H1 (cell line): ENCODE results near the gene NFATC1. TPM values are rescaled to one million over a fixed set of nuclear protein-coding genes. Genes with fewer than 3 reads are reported as not detected.

Experiments
- CHD7 ChIP-seq: fragments of 300-600 bp; sonication (generic); IDR thresholded peaks from 2 replicates; pipeline ENCODE4 v1.7.1; 2012; ENCODE audit warnings: low read length, moderate library complexity, mild to moderate bottlenecking, inconsistent platforms; ENCODE audit not compliant: insufficient replicate concordance
- GABPA ChIP-seq: IDR thresholded peaks from 2 replicates; pipeline ENCODE4 v1.6.1; 2011; ENCODE audit warnings: mild to moderate bottlenecking, low read length, moderate library complexity, borderline replicate concordance; ENCODE audit not compliant: insufficient read depth
- polyA plus RNA-seq, 7 experiments: library from polyadenylated mRNA; depleted of rRNA in 3 of 7; stranded (reverse) in 5 of 7; unstranded in 2 of 7; fragments of >200 nt in 5 of 7; fragments of 200-250 nt in 2 of 7; gene quantifications; 1 replicate in 5 of 7; 2 replicates in 1 of 7; 4 replicates in 1 of 7; pipeline versions ENCODE4 v1.2.1 to v1.2.3, GENCODE V29; 2011 to 2013; ENCODE audit warnings: missing spikeins in 2 of 7, mixed read lengths in 2 of 7
- total RNA-seq: library from RNA; stranded (reverse); fragmentation: NEBNext Ultra II Directional; extraction: Animal tissue kit (Norgen Biotek cat#: 25700); gene quantifications from 2 replicates; pipeline ENCODE4 v1.2.1, GENCODE V29; 2021

NFATC1 gene
- total and polyA plus RNA-seq, 2 of the 8 experiments (the other 6 are each of a cell fraction or from before 2014, with no cell fraction given), result 2.0 to 6.6 TPM

- no peak for TF ChIP-seq CHD7
- TF ChIP-seq GABPA, result no peak
These were observed 74.2 kb downstream of the NFATC1 start (continued) for GRCh38 chr18:79469751-79470505.
